GM12875 (cell line): ENCODE data around the gene ELK3.

Source experiments
- H3K4me3 ChIP-seq: one replicate; pipeline ENCODE4 v1.5.1; 2011; ENCODE audit warnings: low read depth, low read length, control low read depth
- TF ChIP-seq, protein P1 (sequence below): IDR thresholded peaks from 2 replicates; pipeline ENCODE4 v1.5.1; 2011; ENCODE audit warnings: low read depth, mild to moderate bottlenecking, control low read depth, inconsistent platforms, low read length, moderate library complexity, borderline replicate concordance; ENCODE audit not compliant: insufficient read depth

ELK3 gene

DNA sequence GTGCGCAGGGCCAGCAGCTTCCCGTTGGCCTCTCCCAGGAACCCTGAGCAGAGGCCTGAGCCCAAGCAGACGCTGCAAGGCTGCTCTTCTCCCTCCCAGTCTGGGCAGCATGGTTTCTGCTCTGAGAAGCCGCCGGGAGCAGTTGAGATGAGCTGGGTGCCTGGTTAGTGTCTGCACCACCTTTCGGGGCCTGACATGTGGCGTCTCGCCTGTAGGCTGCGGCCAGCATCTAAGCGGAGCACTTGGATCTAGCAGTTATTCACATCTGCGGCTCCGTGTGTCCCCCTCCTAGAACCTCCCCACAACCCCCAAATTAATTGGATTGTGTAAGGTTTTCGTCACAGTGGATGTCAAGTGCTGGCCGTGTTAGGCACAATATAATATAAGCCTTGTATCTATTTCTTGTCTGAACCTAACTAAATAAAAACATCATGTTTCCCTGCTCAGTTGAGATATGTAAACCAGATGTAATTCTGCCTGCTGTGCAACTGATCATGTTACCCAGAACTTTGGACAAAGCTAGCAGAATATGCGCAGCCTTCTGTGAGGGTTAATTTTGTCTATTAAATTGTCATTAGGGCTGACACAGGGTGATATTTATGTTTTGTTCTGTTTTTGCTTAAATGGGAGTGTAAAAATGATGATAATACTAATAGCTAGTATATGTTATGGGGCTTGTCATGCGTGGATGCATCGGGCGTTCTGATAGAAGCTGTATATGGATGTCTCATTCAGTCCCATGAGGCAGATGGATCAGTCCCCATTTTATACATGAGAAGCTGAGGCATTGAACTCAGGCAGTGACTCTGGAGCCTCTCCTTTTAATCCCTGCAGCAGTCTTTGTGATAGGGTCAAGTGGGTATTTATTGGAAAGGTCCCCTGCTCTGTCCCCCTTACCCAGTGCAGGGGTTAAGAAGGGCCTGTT is 45.8 kb downstream of the ELK3 start:
- H3K4me3 ChIP-seq, result no peak overlapping the region

DNA sequence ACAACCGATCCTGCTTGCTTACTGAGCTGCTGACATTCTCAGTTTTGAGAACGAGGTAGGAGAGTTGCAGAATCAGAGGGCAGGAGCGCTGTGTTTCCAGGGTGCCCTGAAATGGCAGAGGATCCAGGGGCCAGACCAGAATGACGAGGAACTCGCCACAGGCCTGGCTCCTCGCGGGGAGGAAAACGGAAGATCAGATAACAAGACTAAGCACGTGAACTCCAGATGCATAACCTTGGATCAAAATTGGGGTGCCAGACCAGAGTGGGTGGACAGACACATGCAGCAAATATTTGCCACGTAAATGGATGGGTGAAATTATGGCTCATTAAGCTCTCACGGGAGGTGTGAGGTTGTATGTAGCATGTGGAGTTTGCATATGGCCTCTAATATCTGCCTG is 46.5 kb downstream of the ELK3 start:
- TF ChIP-seq, protein P1, sequence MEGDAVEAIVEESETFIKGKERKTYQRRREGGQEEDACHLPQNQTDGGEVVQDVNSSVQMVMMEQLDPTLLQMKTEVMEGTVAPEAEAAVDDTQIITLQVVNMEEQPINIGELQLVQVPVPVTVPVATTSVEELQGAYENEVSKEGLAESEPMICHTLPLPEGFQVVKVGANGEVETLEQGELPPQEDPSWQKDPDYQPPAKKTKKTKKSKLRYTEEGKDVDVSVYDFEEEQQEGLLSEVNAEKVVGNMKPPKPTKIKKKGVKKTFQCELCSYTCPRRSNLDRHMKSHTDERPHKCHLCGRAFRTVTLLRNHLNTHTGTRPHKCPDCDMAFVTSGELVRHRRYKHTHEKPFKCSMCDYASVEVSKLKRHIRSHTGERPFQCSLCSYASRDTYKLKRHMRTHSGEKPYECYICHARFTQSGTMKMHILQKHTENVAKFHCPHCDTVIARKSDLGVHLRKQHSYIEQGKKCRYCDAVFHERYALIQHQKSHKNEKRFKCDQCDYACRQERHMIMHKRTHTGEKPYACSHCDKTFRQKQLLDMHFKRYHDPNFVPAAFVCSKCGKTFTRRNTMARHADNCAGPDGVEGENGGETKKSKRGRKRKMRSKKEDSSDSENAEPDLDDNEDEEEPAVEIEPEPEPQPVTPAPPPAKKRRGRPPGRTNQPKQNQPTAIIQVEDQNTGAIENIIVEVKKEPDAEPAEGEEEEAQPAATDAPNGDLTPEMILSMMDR, result no peak

More for the DNA sequence above, 45.8 kb downstream of the ELK3 start:
- TF ChIP-seq, protein P1, result no peak

DNA sequence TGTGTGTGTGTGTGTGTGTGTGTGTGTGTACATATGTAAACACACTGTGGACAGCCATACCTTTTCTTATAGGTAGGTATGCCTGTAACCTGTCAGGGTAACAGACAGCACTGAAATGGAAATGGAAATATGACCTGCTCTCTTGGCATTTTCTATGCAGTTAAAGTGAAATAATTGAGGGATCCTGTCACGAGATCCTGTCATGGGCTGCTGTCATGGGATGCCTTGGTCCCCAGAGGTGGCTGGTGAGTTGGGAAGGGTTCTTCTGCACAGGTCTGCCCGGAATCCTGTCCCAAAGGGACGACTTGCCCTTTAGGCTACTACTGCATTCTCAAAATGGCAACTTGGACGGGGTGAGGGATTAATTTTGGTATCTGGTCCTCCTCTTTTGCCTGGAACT is 47.3 kb downstream of the ELK3 start:
- TF ChIP-seq, protein P1, result no peak
- no peak overlapping the region for H3K4me3 ChIP-seq

More for the DNA sequence above, 46.5 kb downstream of the ELK3 start:
- no peak overlapping the region for H3K4me3 ChIP-seq

DNA sequence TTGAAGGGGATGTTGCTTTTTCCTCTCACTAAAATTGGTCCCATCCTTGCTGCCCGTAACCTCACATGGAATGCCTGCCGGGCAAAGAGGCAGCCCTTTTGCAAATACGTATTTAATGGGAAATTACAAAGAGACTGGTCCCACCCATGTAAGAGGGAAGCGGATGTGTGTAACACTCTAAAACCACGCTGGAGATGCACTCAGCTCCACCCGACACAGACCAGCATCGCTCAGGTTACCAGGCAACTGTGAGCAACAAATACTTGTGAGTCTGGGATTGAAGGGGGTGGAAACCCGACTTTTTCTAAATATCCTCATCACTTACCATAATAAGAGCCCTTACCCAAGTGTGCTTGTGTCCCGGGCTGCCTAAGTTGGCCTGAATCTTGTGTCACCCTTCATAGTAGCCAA is 47.7 kb downstream of the ELK3 start:
- TF ChIP-seq, protein P1, result no peak
- no peak overlapping the region for H3K4me3 ChIP-seq

DNA sequence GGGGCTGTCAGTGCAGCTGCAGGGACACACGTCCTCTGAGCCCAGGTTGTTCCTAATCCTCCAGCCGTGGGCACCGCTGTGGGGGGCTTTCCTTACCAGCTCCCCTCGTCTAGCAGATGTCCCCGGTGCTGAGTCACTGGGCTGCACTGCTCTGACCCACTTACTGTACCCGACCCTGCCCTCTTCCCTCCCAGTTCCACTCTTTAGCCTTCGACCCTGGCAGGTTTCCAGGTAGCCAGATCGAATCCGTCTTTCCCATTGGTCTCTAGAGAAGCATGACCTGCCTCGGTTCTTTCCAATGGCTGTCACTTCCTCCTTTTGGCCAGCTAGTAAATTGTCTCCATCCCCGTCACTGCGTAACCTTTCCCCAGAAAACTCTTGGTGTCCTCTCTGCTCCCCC is 48.4 kb downstream of the ELK3 start:
- H3K4me3 ChIP-seq, result no peak overlapping the region
- TF ChIP-seq, protein P1, result no peak

DNA sequence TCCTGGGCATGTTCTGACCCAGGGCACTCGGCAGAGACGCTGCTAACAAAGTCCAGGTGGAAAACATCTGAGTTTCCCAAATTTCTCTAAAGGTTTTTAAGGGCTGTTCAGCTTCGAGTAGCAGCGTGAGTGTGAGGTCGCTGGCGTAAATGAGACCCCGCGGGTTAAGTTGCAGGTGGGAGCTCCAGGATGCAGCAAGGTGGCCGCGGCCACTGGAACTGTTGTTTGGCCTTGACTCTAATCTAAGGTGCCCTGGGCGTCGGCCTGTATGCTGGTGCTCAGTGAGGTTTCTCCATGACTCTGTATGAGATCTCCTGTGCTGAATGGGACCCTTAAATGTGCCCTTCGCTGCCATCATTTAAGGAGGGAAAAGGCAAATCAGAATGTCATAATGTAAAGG is 50.7 kb downstream of the ELK3 start:
- TF ChIP-seq, protein P1, result no peak
- H3K4me3 ChIP-seq, result no peak overlapping the region
